GM20000 (cell line): Measurements from ENCODE around the gene TCEAL3.
A peak's percentile ranks its signal among the peaks of the same experiment; 100 is the strongest.
"Not testable (repeated sequence)": the region's sequence is repeated elsewhere in the genome, so short reads cannot be mapped to it uniquely, and the experiment has no call there.

ENCODE experiments used
- DNase-seq: peaks from one replicate; pipeline ENCODE4 v3.0.0; 2012; ENCODE audit warnings: low spot score
- CTCF ChIP-seq: IDR thresholded peaks from 2 replicates; pipeline ENCODE4 v1.5.1; 2012; ENCODE audit warnings: mild to moderate bottlenecking, control low read depth; ENCODE audit errors: extremely low read depth, missing control alignments

TCEAL3 gene

GRCh38 chrX:103573202-103573601 is 34.6 kb upstream of the TCEAL3 start:
- no peak for TF ChIP-seq CTCF
- DNase-seq: no peak

GRCh38 chrX:103584596-103584995 is 23.2 kb upstream of the TCEAL3 start:
- TF ChIP-seq CTCF: no peak
- DNase-seq: no peak

DNA sequence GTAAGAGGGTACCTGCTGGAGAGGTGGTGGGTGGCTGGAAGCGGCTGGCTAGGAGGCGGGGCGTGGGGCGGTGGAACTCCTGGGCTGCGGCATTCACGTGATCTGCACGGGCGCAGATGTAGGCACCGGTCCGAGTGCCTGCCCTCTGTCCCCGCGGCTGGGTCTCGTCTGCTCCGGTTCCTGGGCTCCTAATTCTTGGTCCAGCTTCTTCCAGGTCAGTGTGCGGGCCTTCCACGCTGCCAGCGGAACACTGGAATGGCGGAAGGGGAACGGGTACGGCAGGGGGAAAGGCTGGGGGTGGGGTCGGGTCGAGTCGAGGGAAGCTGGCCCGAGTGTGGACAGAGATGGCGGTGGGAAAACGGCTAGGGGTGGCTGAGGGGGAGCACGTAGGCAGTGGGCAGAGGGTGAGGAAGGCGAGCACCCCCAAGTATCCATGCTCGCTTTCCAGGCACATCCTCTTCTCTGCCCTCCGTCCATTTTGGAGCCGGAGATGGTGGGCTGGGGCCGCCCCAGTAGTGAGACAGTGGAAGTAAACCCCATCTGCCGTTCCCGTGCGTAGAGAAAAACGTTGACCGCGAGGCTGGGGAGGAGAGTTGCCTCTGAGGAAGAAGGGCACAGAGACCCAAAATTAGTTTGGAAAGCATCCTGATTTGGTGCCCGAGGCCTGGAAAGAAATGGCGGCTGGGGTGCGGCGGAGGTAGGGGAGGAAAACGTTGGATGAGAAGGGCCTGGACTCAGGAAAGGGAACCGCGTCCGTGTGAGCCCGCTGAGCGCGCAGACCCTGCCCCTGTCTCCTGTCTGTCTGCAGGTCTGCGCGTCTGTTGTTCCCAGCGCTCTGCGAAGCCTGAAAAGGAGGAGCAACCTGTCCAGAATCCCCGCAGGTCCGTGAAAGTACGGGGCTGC is 22.1 kb upstream of the TCEAL3 start, which contains the start of gene TCEAL4:
TCEAL4 (plus strand) TSS at position 105 of the 903 bp plus-strand sequence. CDS start 1,161 bp downstream, outside the sequence.
- no peak for TF ChIP-seq CTCF
- peak; percentile 31 for DNase-seq

GRCh38 chrX:103586314-103586646 is 21.5 kb upstream of the TCEAL3 start:
- no peak for TF ChIP-seq CTCF
- no peak for DNase-seq

- no peak for TF ChIP-seq CTCF
- no peak for DNase-seq
Measured at GRCh38 chrX:103586659-103587058, 21.1 kb upstream of the TCEAL3 start.

DNA sequence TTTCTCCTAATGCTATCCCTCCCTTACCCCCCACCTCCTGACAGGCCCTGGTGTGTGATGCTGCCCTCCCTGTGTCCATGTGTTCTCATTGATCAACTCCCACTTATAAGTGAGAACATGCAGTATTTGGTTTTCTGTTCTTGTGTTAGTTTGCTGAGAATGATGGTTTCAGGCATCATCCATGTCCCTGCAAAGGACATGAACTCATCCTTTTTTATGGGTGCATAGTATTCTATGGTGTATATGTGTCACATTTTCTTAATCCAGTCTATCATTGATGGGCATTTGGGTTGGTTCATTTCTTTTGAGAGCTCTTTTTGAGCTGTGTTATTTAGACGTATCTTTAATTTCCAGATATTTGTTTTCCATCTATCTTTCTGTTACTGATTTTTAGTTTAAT is 15.5 kb upstream of the TCEAL3 start:
- DNase-seq: not testable (repeated sequence)

- not testable (repeated sequence) for DNase-seq
Measured at GRCh38 chrX:103595202-103595601, 12.6 kb upstream of the TCEAL3 start.

DNA sequence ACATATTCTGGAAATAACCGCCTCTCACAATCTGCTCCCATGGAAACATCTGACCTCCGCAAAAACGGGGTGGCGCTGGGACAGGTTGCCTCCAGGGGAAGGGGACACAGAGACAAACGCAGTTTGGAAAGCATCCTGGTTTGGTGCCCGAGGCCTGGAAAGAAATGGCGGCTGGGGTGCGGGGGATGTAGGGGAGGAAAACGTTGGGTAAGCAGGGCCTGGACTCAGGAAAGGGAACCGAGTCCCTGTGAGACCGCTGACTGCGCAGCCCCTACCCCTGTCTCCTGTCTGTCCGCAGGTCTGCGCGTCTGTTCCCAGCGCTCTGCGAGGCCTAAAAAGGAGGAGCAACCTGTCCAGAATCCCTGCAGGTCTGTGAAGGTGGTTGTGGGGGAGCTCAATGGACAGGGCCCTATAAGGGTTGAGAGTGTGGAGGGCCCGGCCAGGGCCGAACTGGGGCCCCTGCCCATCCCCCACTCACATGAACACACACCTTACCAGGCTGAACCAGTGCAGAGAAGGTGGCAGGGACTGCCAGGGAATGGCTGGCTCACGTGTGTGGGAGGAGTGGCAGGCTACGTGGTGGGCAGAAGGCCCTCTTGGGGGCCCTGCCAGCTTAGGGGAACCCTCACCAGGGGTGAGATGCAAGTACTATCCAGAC is 672 bp downstream of the TCEAL3 start:
- TF ChIP-seq CTCF: no peak
- peak; percentile 13 for DNase-seq
